Esophagus squamous epithelium (tissue), 4 donors: Measurements from ENCODE around the gene CELSR1.

Experiments used
- CTCF ChIP-seq, 6 experiments: fragments of 450-650 bp in 4 of 6; fragments of 200-600 bp in 2 of 6; sonication (generic) in 2 of 6; IDR thresholded peaks; one replicate each; pipeline ENCODE4 v1.5.1; 2016 to 2019; ENCODE audit warnings: antibody characterized with exemption in 6 of 6, mild to moderate bottlenecking in 4 of 6, moderate library complexity in 4 of 6
- POLR2A ChIP-seq, 4 donors: fragments of 450-650 bp; IDR thresholded peaks; one replicate each; pipeline ENCODE4 v1.6.1; 2017; ENCODE audit warnings: antibody characterized with exemption in 4 of 4, mild to moderate bottlenecking in 4 of 4, moderate library complexity in 3 of 4

- TF ChIP-seq CTCF (IDR thresholded peaks at IDR 0.05): no peak
- TF ChIP-seq POLR2A (IDR thresholded peaks at IDR 0.05): no peak
Measured at GRCh38 chr22:46525389-46526243, 11.8 kb downstream of the CELSR1 start.
